Stimulated activated CD4-positive, alpha-beta T cell treated with anti-CD3 and anti-CD28 coated beads, Interleukin-4, amount 100 ng/mL, for 48 hours (primary cell): ENCODE data around the gene CELSR3.

Source experiments
- DNase-seq, 2 donors: peaks; one replicate each; pipeline ENCODE4 v3.0.0-alpha.2; 2020; ENCODE audit warnings: low read depth in 2 of 2

The CELSR3 gene

GRCh38 chr3:48662753-48663488 lies at the start of gene CELSR3:
CELSR3 (minus strand) TSS chr3:48662886; CDS start chr3:48662634, 252 bp downstream.
- DNase-seq, result peak; percentile 54 to 62

- DNase-seq, result no peak
These were observed 49.0 kb upstream of the CELSR3 start for GRCh38 chr3:48711727-48712126.

GRCh38 chr3:48709051-48709461 lies 46.4 kb upstream of the CELSR3 start:
- no peak for DNase-seq

GRCh38 chr3:48708481-48708889 lies 45.8 kb upstream of the CELSR3 start:
- no peak for DNase-seq

- DNase-seq, result no peak
These were observed 44.5 kb upstream of the CELSR3 start for GRCh38 chr3:48707157-48707556.

GRCh38 chr3:48702320-48702920 lies 39.7 kb upstream of the CELSR3 start:
- no peak for DNase-seq

GRCh38 chr3:48700731-48701405 lies 38.2 kb upstream of the CELSR3 start:
- no peak for DNase-seq

GRCh38 chr3:48698891-48699290 lies 36.2 kb upstream of the CELSR3 start:
- no peak for DNase-seq

GRCh38 chr3:48697952-48698351 lies 35.3 kb upstream of the CELSR3 start:
- DNase-seq, result no peak

- DNase-seq, result no peak
These were observed 33.9 kb upstream of the CELSR3 start for GRCh38 chr3:48696601-48697000.

- no peak for DNase-seq
These were observed 33.5 kb upstream of the CELSR3 start for GRCh38 chr3:48696156-48696555.

- DNase-seq, result no peak
These were observed 32.7 kb upstream of the CELSR3 start for GRCh38 chr3:48695393-48695753.

- no peak for DNase-seq
These were observed 32.1 kb upstream of the CELSR3 start for GRCh38 chr3:48694610-48695392.

GRCh38 chr3:48693826-48694225 lies 31.1 kb upstream of the CELSR3 start:
- DNase-seq, result no peak

GRCh38 chr3:48692551-48692950 lies 29.9 kb upstream of the CELSR3 start:
- DNase-seq, result no peak

GRCh38 chr3:48690846-48691458 lies 28.3 kb upstream of the CELSR3 start:
- no peak for DNase-seq

- DNase-seq, result no peak
These were observed 26.7 kb upstream of the CELSR3 start for GRCh38 chr3:48689384-48689783.

GRCh38 chr3:48688737-48689075 lies 26.0 kb upstream of the CELSR3 start:
- DNase-seq, result no peak

- no peak for DNase-seq
These were observed 25.5 kb upstream of the CELSR3 start for GRCh38 chr3:48688032-48688736.

- no peak for DNase-seq
These were observed 24.6 kb upstream of the CELSR3 start for GRCh38 chr3:48687220-48687678.

GRCh38 chr3:48686538-48687219 lies 24.0 kb upstream of the CELSR3 start:
- DNase-seq, result no peak
